IMR-90 (cell line): ENCODE measurements around the gene INO80. TPM values are rescaled to one million over a fixed set of nuclear protein-coding genes. Genes with fewer than 3 reads are reported as not detected.

Experiments used
- POLR2A ChIP-seq: IDR thresholded peaks from 2 replicates; pipeline ENCODE4 v1.6.1; 2012; ENCODE audit warnings: mild to moderate bottlenecking, low read depth, low read length
- RFX5 ChIP-seq: IDR thresholded peaks from 2 replicates; pipeline ENCODE4 v1.8.0; 2012; ENCODE audit warnings: low read depth, mild to moderate bottlenecking, low read length, moderate library complexity
- SMC3 ChIP-seq: fragments of 150-350 bp; IDR thresholded peaks from 2 replicates; pipeline ENCODE4 v1.6.1; 2016; ENCODE audit warnings: low read depth, mild to moderate bottlenecking, antibody characterized with exemption, low read length, moderate library complexity
- polyA plus RNA-seq, 3 experiments: library from polyadenylated mRNA; depleted of rRNA; stranded (reverse); fragments of >200 nt; gene quantifications; 2 replicates each; pipeline ENCODE4 v1.2.3, GENCODE V29; 2012; ENCODE audit warnings: low replicate concordance in 1 of 3
- total RNA-seq: library from RNA; depleted of rRNA; stranded (reverse); fragments of >200 nt; gene quantifications from 2 replicates; pipeline ENCODE4 v1.2.3, GENCODE V29; 2012
- TF ChIP-seq, protein P1 (sequence below): conservative IDR thresholded peaks from 2 replicates; pipeline ENCODE4 v1.5.1; 2012; ENCODE audit warnings: mild to moderate bottlenecking, low read depth, low read length, improper control_type of control experiment

Gene INO80
- total and polyA plus RNA-seq, 2 of the 4 experiments (the other 2 are of a cell fraction), result 6.0 to 13.3 TPM

DNA sequence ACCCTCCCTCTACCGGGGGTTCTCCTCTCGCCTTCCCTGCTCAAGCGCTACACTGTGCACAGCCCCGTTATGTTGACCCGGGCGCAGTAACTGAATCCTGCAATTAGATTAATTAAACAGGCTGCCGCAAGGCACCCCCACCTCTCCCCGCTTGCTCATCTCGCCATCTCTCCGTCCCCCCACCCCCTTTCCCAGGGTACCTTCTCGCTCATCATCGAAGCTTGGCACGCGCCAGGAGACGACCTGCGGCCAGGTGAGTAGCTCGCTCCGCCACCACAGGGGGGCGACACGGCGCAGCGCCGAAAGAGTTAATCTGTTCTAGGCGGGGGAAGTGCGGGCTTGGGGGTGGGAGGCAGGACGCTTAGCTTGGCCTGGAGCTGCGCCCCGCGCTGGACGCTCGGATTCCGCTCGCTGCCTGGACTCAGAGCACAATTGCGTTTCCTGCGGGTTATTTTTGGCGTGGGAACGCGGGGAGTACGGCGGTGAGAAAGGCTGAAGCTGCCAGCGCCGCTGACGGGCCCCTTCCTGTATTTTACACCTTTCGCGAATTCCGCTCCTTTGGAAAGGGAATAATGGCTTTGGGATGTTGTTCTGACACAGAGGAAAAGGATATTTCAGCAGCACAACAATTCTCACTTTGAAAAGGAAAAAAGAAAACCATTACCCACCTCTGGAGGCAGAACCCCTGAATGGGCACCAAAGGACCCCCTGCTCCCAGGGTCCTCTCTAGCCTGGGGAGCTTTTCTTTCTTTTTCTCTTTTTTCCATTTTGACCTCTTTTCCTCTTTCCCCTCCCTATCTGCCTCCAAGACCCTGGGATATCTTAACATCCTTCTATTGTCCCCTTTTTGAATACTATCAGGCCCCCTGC is 185.4 kb downstream of the INO80 start (continued):
- TF ChIP-seq, protein P1, sequence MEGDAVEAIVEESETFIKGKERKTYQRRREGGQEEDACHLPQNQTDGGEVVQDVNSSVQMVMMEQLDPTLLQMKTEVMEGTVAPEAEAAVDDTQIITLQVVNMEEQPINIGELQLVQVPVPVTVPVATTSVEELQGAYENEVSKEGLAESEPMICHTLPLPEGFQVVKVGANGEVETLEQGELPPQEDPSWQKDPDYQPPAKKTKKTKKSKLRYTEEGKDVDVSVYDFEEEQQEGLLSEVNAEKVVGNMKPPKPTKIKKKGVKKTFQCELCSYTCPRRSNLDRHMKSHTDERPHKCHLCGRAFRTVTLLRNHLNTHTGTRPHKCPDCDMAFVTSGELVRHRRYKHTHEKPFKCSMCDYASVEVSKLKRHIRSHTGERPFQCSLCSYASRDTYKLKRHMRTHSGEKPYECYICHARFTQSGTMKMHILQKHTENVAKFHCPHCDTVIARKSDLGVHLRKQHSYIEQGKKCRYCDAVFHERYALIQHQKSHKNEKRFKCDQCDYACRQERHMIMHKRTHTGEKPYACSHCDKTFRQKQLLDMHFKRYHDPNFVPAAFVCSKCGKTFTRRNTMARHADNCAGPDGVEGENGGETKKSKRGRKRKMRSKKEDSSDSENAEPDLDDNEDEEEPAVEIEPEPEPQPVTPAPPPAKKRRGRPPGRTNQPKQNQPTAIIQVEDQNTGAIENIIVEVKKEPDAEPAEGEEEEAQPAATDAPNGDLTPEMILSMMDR, result peak; percentile 43
- TF ChIP-seq SMC3, result peak; percentile 32; the same call in 1 of the 2 replicates
- TF ChIP-seq RFX5, result no peak
- TF ChIP-seq POLR2A, result no peak
